ENCODE data around the gene CD44.

Gene CD44

GRCh38 chr11:35169754-35170153 lies 30.8 kb downstream of the CD44 start:
- no peak overlapping the region for H2AFZ ChIP-seq (ENCODE audit: low read depth, low read length, severe bottlenecking)

GRCh38 chr11:35170503-35170902 lies 31.5 kb downstream of the CD44 start:
- Histone ChIP-seq H3K27me3 (ENCODE audit: low read length) (no peaks in the 10 kb centered on the region), H3K9me2 (replicated peaks; ENCODE audit: insufficient read depth, low read length) (no peaks in the 10 kb centered on the region), H3K4me3 (ENCODE audit: insufficient read depth, low read length, poor library complexity, severe bottlenecking) (no peak overlapping the region), H3K9me3 (ENCODE audit: insufficient read depth, low read length) (no peaks in the 10 kb centered on the region), H3K27ac (ENCODE audit: low read depth, low read length) (no peak overlapping the region), H3K36me3 (ENCODE audit: low read length) (no peaks in the 10 kb centered on the region), H3F3A (ENCODE audit: insufficient read depth) (no peaks in the 10 kb centered on the region), H3K4me2 (ENCODE audit: low read depth, low read length, poor library complexity, severe bottlenecking) (no peak overlapping the region), H3K79me2 (ENCODE audit: insufficient read depth, low read length) (no peaks in the 10 kb centered on the region), H4K20me1 (ENCODE audit: low read depth, low read length) (no peaks in the 10 kb centered on the region), H3K9ac (ENCODE audit: low read length) (no peak overlapping the region), H2AFZ (ENCODE audit: low read depth, low read length, severe bottlenecking) (no peak overlapping the region)
- TF ChIP-seq CTCF (IDR thresholded peaks at IDR 0.05; ENCODE audit: insufficient read depth, low read length, poor library complexity, severe bottlenecking) (no peak), EZH2phosphoT487 (conservative IDR thresholded peaks at IDR 0.05; ENCODE audit: low read length) (no peak)

More at GRCh38 chr11:35169754-35170153, 30.8 kb downstream of the CD44 start:
- Histone ChIP-seq H3K9me3 (ENCODE audit: insufficient read depth, low read length) (no peaks in the 10 kb centered on the region), H3K27ac (ENCODE audit: low read depth, low read length) (no peak overlapping the region), H4K20me1 (ENCODE audit: low read depth, low read length) (no peaks in the 10 kb centered on the region), H3K79me2 (ENCODE audit: insufficient read depth, low read length) (no peaks in the 10 kb centered on the region), H3K9ac (ENCODE audit: low read length) (no peak overlapping the region), H3K36me3 (ENCODE audit: low read length) (no peaks in the 10 kb centered on the region), H3K27me3 (ENCODE audit: low read length) (no peaks in the 10 kb centered on the region), H3F3A (ENCODE audit: insufficient read depth) (no peaks in the 10 kb centered on the region), H3K4me2 (ENCODE audit: low read depth, low read length, poor library complexity, severe bottlenecking) (no peak overlapping the region), H3K4me3 (ENCODE audit: insufficient read depth, low read length, poor library complexity, severe bottlenecking) (no peak overlapping the region), H3K9me2 (replicated peaks; ENCODE audit: insufficient read depth, low read length) (no peaks in the 10 kb centered on the region)
- no peak for TF ChIP-seq EZH2phosphoT487 (conservative IDR thresholded peaks at IDR 0.05; ENCODE audit: low read length)
- TF ChIP-seq CTCF (IDR thresholded peaks at IDR 0.05; ENCODE audit: insufficient read depth, low read length, poor library complexity, severe bottlenecking), result no peak

GRCh38 chr11:35171226-35171625 lies 32.3 kb downstream of the CD44 start:
- no peak overlapping the region for H3K4me2 ChIP-seq (ENCODE audit: low read depth, low read length, poor library complexity, severe bottlenecking)
- no peaks in the 10 kb centered on the region for H3K79me2 ChIP-seq (ENCODE audit: insufficient read depth, low read length)
- no peaks in the 10 kb centered on the region for H3F3A ChIP-seq (ENCODE audit: insufficient read depth)

More at GRCh38 chr11:35171226-35171625, 32.3 kb downstream of the CD44 start:
- TF ChIP-seq CTCF (IDR thresholded peaks at IDR 0.05; ENCODE audit: insufficient read depth, low read length, poor library complexity, severe bottlenecking) (no peak), EZH2phosphoT487 (conservative IDR thresholded peaks at IDR 0.05; ENCODE audit: low read length) (no peak)
- H3K4me3 ChIP-seq (ENCODE audit: insufficient read depth, low read length, poor library complexity, severe bottlenecking), result no peak overlapping the region
- H3K27me3 ChIP-seq (ENCODE audit: low read length), result no peaks in the 10 kb centered on the region
- H3K27ac ChIP-seq (ENCODE audit: low read depth, low read length), result no peak overlapping the region
- no peak overlapping the region for H3K9ac ChIP-seq (ENCODE audit: low read length)
- H4K20me1 ChIP-seq (ENCODE audit: low read depth, low read length), result no peaks in the 10 kb centered on the region
- H3K36me3 ChIP-seq (ENCODE audit: low read length), result no peaks in the 10 kb centered on the region
- no peaks in the 10 kb centered on the region for H3K9me3 ChIP-seq (ENCODE audit: insufficient read depth, low read length)
- no peak overlapping the region for H2AFZ ChIP-seq (ENCODE audit: low read depth, low read length, severe bottlenecking)
- H3K9me2 ChIP-seq (replicated peaks; ENCODE audit: insufficient read depth, low read length), result no peaks in the 10 kb centered on the region

Data from SU-DHL-6 (cell line).